HepG2 (cell line): ENCODE results near the gene NAV2.

Experiments
- ATF2 ChIP-seq: sonication (generic); formaldehyde crosslinking; IDR thresholded peaks from 2 replicates; pipeline ENCODE4 v1.4.0; 2020; ENCODE audit warnings: missing genetic modification reagents
- ZNF513 ChIP-seq: sonication (generic); formaldehyde crosslinking; conservative IDR thresholded peaks from 2 replicates; pipeline ENCODE4 v1.5.0; 2020; ENCODE audit warnings: missing genetic modification reagents
- ZNF562 ChIP-seq: sonication (generic); formaldehyde crosslinking; IDR thresholded peaks from 2 replicates; pipeline ENCODE4 v1.8.0; 2022; ENCODE audit warnings: missing genetic modification reagents, borderline replicate concordance
- ZNF678 ChIP-seq: sonication (generic); formaldehyde crosslinking; IDR thresholded peaks from 2 replicates; pipeline ENCODE4 v1.4.0; 2020; ENCODE audit warnings: mild to moderate bottlenecking, missing genetic modification reagents

GRCh38 chr11:19812710-19813109 is 100.1 kb downstream of the NAV2 start:
- TF ChIP-seq ZNF678 (CRISPR knock-in tag) (no peak), ATF2 (CRISPR knock-in tag) (no peak), ZNF513 (CRISPR knock-in tag) (no peak), ZNF562 (CRISPR knock-in tag) (no peak)
